Activated CD8-positive, alpha-beta memory T cell treated with anti-CD3 and anti-CD28 coated beads for 48 hours (primary cell): ENCODE measurements around the gene ETFBKMT.

Experiments
- DNase-seq, 3 experiments: peaks; one replicate each; pipeline ENCODE4 v3.0.0-alpha.2; 2020; ENCODE audit warnings: low read depth in 2 of 3, low spot score in 2 of 3

The ETFBKMT gene, protein sequence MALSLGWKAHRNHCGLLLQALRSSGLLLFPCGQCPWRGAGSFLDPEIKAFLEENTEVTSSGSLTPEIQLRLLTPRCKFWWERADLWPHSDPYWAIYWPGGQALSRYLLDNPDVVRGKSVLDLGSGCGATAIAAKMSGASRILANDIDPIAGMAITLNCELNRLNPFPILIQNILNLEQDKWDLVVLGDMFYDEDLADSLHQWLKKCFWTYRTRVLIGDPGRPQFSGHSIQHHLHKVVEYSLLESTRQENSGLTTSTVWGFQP

DNA sequence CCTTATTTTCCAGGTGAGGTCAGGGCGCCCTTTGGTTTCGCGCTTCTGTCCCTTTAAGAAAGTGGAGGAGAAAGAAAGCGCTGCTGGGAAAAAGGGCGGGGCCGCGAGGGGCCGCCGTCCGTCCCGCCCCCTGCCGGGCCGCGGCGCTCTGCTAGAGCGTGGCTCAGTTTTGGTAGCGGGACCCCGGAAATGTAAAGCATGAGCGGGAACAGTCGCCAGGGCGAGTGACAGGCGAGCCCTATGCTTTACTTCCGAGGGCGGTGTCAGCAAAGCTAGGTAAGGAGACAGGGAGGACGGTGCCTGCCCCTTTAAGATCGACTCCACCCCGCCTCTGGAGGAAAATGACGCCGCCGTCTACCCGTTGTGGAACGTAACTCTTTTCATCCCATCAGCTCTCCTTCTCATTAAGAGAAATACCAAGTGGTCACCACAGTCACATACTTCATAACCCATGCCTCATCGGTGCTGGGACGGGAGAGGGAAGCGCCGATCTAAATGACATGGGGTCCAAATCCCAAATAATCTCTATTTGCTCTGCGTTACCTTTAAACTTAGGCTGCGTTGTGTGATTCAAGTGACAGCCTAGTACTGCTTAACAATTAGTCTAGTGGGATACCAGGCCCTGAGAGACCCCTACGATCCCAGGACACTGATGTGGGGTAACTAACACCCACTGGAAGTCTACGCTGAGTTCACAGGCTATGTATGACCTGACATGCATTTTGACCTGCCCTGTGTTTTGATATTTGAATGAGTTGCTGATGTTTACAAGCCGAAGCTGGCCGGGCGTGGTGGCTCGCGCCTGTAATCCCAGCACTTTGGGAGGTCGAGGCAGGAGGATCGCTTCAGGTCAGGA lies at the start of gene ETFBKMT:
ETFBKMT (plus strand) TSS at position 602 of the 856 bp plus-strand sequence. CDS start 2,266 bp downstream, outside the sequence.
- peak; percentile 55 to 77 (median 75) for DNase-seq

DNA sequence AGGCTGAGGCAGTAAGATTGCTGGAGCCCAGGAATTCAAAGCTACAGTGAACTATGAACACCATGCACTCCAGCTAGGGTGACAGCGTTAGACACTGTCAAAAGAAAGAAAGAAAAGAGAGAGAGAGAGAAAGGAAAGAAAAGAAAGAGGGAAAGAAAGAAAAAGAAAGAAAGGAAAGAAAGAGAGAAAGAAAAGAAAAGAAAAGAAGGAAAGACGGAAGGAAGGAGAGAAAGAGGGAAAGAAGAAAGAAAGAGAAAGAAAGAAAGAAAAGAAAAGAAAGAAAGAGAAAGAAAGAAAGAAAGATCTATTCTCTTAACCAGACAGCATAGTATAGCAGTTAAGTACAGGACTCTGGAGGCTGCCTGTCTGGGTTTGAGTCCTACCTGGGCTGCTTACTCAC lies 46.7 kb upstream of the ETFBKMT start:
- no peak for DNase-seq

DNA sequence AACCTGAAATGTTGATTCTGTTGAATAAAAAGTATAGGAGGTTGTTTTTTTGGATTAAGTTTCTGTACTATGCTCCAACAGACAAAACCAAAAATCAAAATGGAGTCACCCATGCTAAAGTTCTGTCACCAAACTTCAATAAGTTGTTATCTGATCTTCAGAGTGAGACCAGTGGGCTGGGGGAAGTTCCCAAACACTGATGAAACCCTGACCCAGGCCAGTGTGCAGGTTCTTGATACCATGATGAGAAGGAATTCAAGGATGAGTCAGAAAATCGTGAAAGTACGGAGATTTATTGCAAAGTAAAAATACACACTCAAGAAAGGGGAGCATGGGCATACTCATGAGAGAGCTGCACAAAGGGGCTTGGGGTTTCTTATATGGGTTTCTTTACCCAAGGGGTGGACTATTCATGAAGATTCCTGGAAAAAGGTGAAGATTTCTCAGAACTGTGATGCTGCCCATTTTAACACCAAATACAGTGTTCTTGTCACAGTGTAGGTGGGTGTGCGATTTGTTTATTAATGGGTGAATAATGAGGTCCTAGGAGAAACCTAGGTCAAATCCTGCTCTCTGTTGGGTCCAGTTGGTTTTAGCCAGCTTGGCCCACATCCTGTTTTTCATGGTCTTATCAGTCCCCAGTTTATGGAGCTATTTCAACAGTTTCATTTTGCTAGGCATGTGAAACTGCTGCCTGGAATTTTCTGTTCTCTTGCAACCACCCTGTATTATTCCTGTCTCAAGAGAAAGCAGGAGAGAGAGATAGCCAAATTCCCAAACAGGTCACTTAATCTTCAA lies 41.1 kb upstream of the ETFBKMT start:
- no peak for DNase-seq

DNA sequence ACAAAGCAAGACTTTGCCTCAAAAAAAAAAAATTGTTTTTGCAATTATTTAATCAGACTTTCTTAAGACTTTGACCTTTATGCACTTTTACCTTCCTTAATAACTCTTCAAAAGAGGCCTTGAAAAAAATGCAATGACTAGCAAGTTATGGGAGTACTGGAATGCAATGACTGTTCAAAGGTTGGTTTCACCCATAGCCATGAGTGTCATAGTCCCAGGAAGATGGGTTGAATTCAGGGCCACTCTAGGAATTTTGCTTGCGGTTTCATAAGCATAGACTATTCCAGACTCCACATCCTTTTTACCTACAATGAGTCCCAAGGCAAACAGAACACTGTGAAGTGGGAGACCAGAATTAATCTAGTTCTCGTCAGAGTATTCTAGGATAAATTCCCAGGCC lies 39.2 kb upstream of the ETFBKMT start:
- DNase-seq: no peak

DNA sequence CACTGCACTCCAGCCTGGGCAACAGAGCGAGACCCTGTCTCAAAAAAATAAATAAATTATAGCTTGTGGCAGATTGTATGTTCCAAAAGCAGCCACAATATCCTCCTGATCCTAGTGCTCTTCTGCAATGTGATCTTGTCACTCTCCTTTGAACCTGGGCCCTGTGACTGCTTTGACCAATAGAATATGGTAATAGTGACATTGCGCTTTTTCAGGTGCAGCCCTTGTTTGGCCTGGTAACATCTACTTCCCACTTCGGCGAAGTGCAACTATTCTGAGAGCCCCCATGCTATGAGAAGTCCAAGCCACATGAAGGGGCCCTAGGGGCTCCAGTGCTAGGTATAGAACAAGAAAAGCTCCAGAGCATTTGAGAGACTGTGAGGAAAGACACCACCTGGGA lies 37.5 kb upstream of the ETFBKMT start:
- no peak for DNase-seq

DNA sequence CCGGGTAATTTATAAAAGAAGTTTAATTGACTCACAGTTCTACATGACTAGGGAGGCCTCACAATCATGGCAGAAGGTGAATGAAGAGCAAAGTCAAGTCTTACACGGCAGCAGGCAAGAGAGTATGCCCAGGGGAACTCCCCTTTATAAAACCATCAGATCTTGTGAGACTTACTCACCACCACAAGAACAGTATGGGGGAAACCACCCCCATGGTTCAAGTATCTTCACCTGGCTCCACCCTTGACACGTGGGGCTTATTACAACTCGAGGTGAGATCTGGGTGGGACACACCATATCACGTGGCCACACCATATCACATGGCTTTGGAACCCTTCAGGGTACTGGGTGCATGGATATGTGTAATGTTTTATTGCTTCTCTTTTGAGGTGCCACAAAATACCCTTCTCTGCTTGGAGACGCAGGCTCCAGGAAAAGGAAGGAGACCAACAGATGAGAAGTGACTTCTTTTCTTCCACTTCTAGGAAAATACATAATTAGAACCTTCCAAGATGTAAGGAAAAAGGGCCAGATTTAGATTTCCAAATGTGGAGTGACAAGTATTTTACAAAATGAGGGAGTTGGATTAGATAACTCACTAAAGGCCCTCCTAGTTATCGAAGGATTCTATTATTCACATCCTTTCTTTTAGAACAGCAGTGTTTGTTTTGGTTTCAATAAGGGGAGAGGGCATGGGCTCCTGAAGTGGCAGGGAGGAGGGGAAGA lies 33.1 kb upstream of the ETFBKMT start:
- no peak for DNase-seq

DNA sequence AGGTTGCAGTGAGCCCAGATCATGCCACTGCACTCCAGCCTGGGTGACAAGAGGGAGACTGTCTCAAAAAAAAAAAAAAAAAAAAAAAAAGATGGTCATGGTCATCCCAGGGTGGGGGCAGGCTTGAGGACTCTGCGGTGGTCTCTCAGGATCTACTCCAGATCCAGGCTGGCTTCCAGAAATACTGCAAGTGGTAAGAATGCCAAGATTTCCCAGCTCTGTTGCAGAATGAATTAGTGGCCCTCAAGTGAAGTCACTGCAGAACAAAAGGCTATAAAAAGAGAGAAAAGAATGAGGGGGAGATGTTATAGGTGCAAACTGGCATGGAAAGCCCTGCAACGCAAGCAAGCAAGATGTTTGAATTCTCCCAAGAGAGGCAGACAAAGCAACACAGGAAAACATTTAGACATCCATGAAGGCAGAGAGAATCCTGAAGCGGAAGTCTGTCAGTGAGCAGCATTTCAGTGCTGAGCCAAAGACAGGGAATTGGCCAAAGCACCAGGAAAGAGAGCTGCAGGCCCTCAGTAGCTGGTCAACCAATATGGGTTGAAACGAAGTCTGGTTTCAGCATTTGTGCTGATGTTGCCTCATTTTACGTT lies 31.9 kb upstream of the ETFBKMT start:
- DNase-seq: no peak

DNA sequence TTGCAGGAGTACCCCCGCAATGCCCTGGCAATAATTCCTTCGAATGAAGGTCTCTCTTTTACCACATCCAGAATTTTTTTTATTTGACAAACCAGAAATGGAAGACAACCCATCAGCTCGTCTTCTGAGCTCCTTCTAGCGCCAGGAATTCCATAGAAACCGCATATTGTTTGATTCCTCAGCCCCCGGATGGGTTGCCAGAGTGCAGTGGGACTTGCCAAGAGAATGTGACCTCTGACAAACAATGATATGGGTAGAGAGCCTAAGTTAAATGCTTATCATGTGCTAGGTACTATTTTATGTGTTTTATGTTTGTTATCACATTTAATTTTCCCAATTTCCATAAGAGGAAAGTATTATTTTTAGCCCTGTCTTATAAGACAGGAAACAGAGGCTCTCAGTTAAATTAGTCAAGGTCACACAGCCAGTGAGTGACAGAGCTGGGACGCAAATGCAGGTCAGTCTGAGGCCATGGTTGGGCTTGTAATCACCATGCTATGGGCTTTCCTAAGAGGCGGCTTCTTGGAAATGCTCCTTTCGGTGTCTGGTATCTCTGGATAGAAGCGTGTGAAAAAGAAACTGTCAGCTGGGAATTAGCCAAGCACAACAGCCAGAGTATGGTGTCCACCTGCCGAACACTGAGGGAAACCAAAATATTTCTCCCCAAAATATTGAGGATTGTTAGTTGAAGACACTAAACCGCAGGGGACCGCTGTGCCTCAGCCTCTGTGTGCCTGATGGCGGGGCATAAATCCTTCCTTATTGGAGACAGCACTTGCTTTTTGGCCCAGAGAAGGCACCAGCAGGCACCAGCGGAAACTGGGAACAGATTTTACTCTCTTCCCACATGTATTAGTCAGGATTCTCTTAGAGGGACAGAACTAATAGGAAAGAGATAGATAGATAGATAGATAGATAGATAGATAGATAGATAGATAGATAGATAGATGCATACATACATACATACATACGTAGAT lies 29.4 kb upstream of the ETFBKMT start:
- no peak for DNase-seq

DNA sequence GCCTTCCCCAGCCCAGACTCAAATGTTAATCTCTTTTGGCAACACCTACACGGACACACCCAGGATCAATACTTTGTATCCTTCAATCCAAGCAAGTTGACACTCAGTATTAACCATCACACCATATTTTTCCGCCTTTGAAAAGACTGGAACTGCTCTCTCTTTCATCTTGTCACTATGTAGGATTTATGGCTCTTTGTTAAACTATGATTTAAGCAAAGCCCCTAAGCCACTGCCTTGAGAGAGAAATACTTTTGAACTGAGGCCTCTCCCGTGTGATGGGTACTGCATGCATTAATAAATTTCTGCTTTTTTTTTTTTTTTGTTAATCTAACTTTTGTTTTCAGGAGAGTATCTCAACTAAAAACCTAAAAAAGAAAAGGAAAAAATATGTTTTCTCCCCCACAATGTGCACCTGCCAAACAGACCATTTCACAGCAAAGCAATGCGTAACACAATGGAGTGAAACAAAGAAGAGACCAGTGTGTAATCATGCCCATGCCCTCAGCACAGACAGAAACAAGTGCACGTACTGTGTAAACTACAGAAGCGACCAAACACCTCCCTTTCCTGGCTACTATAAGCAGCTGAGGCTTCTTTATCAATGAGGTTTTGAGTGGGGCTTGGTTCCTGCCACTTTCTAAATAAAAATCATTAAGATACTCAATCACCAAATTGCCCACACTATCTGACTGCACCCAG lies 28.3 kb upstream of the ETFBKMT start:
- DNase-seq: no peak

DNA sequence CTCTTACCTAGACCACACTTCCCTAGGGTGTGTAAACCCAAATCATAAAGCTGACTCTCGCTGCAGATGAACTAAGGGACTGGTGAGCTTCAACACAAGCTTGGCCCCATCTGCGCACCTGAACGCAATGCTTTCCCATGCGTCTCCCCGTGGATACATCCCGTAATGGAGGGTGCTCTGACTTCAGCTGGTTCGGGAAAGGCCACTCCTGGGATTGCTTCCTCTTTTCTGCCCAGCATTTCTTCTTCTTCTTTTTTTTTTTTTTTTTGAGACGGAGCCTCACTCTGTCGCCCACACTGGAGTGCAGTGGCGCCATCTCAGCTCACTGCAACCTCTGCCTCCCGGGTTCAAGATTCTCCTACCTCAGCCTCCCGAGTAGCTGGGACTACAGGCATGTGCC lies 27.7 kb upstream of the ETFBKMT start:
- DNase-seq: no peak

DNA sequence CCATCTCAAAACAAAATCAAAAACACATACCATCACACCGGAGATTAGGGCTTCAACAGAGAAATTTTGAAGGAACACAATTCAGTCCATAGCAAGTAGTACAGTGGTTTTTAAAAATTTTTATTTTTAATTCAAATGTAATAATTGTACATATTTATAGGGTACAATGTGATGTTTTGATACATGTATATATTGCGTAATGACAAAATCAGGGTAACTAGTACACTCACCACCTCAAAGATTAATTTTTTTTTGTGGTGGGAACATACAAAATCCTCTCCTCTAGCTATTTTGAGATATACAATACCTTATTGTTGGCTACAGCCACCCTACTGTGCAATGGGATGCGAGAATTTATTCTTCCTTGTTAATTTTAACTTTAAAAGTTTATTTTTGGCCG lies 26.0 kb upstream of the ETFBKMT start:
- DNase-seq: no peak

DNA sequence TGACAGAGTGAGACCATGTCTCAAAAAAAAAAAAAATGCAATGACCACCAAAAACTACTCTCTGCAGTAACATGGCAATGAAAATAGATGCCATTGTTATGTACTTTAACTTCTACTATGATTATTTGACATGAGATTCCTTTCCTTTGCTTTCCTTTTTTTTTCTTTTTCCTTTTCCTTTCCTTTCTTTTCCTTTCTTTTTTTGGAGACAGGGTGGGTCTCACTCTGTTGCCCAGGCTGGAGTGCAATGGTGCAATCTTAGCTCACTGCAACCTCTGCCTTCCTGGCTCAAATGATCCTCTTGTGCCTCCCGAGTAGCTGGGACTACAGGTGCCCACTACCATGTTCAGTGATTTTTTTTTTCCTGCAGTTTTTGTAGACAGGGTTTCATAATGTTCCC lies 24.9 kb upstream of the ETFBKMT start:
- DNase-seq: no peak

DNA sequence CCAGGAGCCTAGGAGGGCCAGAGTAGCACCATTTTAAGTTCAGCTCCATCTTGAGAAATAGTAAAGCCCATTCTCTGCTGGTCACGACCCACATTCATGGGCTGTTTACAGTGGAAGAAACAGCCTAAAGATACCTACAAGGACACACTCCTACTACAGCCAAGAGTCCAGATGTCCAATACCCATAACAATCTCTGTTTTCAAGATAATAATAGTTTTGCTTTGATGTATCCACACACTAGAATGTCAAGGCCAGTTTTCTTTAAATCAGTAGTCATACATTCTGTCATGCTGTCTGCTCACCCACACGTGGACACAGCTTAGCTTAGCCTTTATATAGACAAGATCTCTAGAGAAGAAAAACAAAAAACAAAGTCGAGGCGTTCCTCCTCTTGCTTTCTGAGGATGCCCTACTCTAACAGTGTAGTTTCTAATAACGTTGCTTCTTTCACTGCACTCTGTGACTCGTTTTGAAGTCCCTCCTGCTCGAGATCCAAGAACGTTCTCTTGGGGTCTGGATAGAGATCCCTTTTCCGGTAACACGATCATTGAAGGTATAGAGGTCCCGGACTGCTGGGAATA lies 17.9 kb upstream of the ETFBKMT start:
- DNase-seq: no peak

DNA sequence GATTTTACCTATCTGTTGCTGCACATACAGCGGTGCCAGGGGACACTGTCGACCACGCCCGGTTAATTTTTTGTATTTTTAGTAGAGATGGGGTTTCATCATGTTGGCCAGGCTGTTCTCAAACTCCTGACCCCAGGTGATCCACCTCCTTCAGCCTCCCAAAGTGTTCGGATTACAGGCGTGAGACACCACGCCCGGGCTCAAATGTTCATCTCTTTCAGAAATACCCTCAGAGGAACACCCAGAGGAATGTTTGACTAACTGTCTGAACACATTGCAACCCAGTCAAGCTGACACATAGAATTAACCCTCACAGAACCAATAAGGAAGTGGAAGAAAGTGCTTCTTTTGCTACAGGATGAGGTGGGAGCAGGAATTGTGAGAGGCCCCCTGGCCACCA lies 15.0 kb upstream of the ETFBKMT start:
- DNase-seq: no peak

DNA sequence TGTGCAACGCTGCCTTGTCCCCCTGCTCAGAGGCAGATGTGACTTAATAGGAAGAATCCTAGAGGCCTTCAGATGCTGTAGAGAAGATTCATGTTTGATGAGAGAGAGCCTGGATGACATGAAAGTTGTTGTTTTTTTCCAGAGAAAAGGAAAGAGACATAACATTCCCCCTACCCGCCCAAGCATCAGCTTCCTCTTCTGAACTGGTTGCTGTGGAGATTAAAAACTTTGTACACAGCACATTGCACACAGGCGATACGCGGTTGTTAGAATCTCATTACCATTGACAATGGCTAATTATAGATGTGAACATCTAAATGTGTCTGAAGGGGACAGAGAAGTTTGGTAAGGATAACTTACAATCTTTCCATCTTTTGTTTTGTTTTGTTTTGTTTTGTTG lies 13.6 kb upstream of the ETFBKMT start:
- DNase-seq: no peak

DNA sequence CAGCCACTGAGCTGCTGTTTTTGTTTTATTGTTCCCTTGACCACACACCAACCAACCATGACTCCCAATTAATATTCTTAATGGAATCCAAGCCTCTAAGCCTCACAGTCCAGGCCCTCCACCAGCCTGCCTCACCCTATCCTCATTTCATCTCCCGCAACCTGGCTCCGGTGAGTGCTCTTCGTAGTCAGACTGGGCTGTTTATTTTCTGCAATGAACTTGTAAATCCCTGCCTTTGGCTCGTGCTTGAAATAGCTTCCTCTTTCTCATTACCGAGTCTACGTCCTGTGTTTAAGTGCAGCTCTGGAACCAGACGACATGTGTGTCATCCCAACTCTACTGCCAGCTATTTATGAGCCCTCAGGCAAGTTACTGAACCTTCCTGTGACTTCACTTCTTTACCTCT lies 12.4 kb upstream of the ETFBKMT start:
- no peak for DNase-seq

DNA sequence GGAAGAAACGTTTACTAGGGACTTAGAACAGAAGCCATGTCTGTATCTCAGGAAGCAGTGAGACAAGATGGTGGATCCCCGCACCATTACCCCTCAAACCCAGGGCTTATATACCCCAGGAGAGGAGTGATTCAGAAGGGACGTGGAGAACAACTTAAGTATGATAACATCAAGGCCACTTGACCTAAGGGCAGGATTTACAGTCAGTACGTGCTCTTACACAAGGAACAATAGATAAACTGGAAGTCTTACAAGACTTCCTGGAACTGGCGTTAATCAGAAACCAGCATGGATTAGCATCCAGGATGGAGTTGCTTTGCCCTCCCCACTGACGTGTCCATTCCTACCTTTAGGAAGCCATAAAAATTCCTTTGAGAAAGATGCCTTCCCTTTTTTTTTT lies 8.6 kb upstream of the ETFBKMT start:
- no peak for DNase-seq

DNA sequence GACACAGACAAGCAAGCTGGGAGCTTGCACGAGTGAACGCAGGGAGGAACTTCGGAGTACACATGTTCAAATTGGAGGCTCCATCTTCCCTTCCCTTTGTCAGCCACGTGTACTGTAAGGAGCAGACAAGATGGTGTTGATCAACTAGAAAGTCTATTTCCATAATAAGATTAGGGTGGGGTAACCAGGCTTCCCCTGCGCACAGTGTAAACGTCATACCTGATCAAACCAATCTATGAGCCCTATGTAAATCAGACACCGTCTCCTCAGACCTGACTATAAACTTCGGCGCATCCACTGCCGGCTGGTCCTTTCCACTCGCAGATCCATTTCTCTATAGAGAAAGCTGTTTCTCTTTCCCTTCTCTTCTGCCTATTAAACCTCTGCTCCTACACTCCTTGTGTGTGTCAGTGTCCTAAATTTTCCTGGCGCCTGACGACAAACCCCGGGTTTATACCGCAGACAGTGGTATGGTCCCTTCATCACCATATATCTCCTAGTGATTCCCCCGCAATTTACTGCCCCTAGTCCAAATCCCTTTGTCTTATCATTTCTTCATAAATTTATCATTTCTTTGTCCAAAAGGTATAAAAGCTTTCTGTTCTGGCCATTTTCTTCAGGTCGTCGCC lies 7.5 kb upstream of the ETFBKMT start:
- DNase-seq: no peak
